ENCODE results near the gene PSMD13.

The PSMD13 gene

DNA sequence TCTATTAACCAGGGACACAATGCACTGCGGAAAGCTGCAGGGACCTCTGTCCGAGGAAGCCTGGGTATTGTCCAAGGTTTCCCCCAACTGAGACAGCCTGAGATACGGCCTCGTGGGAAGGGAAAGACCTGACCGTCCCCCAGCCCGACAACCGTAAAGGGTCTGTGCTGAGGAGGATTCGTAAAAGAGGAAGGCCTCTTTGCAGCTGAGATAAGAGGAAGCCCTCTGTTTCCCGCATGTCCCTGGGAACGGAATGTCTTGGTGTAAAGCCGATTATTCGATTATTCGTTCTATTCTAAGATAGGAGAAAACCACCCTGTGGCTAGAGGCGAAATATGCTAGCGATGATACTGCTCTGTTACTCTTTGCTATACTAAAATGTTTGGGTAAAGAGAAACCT, 34.8 kb upstream of the PSMD13 start:
- TF ChIP-seq, protein P1, sequence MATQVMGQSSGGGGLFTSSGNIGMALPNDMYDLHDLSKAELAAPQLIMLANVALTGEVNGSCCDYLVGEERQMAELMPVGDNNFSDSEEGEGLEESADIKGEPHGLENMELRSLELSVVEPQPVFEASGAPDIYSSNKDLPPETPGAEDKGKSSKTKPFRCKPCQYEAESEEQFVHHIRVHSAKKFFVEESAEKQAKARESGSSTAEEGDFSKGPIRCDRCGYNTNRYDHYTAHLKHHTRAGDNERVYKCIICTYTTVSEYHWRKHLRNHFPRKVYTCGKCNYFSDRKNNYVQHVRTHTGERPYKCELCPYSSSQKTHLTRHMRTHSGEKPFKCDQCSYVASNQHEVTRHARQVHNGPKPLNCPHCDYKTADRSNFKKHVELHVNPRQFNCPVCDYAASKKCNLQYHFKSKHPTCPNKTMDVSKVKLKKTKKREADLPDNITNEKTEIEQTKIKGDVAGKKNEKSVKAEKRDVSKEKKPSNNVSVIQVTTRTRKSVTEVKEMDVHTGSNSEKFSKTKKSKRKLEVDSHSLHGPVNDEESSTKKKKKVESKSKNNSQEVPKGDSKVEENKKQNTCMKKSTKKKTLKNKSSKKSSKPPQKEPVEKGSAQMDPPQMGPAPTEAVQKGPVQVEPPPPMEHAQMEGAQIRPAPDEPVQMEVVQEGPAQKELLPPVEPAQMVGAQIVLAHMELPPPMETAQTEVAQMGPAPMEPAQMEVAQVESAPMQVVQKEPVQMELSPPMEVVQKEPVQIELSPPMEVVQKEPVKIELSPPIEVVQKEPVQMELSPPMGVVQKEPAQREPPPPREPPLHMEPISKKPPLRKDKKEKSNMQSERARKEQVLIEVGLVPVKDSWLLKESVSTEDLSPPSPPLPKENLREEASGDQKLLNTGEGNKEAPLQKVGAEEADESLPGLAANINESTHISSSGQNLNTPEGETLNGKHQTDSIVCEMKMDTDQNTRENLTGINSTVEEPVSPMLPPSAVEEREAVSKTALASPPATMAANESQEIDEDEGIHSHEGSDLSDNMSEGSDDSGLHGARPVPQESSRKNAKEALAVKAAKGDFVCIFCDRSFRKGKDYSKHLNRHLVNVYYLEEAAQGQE (IDR thresholded peaks at IDR 0.05; ENCODE audit: insufficient read depth in 1 of 2, low read depth in 2 of 2, low read length in 2 of 2), result no peak
- TF ChIP-seq POLR2AphosphoS5 (IDR thresholded peaks at IDR 0.05; ENCODE audit: low read depth, low read length), result no peak
- TF ChIP-seq TAF1 (IDR thresholded peaks at IDR 0.05; ENCODE audit: borderline replicate concordance, insufficient read depth, low read length), result no peak
- TF ChIP-seq FOXP2 (optimal IDR thresholded peaks at IDR 0.05; ENCODE audit: borderline replicate concordance, extremely low read depth, extremely low read length, insufficient read depth), result no peak

DNA sequence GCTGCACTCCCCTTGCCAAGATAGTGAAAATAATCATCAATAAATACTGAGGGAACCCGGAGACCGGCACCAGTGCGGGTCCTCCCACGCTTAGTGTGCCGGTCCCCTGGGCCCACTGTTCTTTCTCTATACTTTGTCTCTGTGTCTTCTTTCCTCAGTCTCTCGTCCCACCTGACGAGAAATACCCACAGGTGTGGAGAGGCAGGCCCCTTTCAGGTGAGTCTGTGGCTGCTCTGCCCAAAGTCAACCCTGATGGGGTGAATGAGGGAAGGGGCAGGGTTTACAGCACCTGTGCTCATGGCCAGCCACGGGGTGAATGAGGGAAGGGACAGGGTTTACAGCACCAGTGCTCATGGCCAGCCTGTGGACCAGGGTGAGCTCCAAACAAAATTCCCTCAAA, 34.3 kb upstream of the PSMD13 start:
- TF ChIP-seq TAF1 (IDR thresholded peaks at IDR 0.05; ENCODE audit: borderline replicate concordance, insufficient read depth, low read length) (no peak), FOXP2 (optimal IDR thresholded peaks at IDR 0.05; ENCODE audit: borderline replicate concordance, extremely low read depth, extremely low read length, insufficient read depth) (no peak), SIN3A (IDR thresholded peaks at IDR 0.05; ENCODE audit: borderline replicate concordance, insufficient read depth, low read length) (no peak), POLR2AphosphoS5 (IDR thresholded peaks at IDR 0.05; ENCODE audit: low read depth, low read length) (no peak)
- TF ChIP-seq, protein P1 (IDR thresholded peaks at IDR 0.05; ENCODE audit: insufficient read depth in 1 of 2, low read depth in 2 of 2, low read length in 2 of 2), result no peak

DNA sequence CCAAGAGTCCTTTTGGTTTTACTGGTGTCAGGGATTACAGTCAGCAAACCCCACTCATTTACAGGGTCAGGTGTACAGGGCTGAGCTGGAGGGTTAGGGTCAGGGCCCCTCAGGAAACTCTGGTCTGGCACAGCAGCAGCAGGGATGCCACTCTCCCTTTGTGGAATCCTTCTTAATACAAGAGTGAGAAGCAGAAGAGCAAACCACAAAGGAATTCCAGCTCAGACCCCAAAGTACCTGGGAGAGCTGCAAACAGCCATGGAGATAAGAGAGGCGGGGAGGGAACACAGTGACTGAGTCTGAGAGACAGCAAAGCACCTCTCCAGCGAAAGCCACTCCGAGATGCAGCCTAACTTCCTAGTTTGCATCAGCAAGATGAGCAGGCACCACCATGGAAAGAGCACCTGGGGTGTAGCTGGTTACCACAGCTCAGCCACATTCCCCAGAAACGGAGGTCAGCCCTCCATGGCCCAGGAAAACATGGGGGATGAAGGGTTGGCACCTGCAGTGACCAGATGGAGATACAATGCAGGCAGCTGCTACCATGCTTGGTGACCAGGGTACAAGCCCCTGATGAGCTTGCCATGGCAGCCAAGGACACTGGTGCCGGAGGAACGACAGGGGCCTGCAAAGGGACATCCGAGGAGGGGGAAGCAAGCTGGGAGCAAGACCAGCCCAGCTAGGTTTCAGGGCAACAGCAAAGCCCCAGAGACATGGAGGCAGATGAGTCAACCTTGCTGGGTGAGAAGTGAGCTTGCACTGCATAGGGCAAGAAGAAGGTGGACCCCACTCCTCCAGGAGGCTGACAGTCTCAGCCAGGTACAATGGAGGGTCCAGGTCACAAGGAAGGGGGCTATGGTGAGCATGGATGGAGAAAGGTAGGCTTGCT, 33.5 kb upstream of the PSMD13 start:
- TF ChIP-seq POLR2AphosphoS5 (IDR thresholded peaks at IDR 0.05; ENCODE audit: low read depth, low read length), result no peak
- no peak for TF ChIP-seq FOXP2 (optimal IDR thresholded peaks at IDR 0.05; ENCODE audit: borderline replicate concordance, extremely low read depth, extremely low read length, insufficient read depth)
- no peak for TF ChIP-seq SIN3A (IDR thresholded peaks at IDR 0.05; ENCODE audit: borderline replicate concordance, insufficient read depth, low read length)
- TF ChIP-seq, protein P1 (IDR thresholded peaks at IDR 0.05; ENCODE audit: insufficient read depth in 1 of 2, low read depth in 2 of 2, low read length in 2 of 2), result no peak
- TF ChIP-seq TAF1 (IDR thresholded peaks at IDR 0.05; ENCODE audit: borderline replicate concordance, insufficient read depth, low read length), result no peak

DNA sequence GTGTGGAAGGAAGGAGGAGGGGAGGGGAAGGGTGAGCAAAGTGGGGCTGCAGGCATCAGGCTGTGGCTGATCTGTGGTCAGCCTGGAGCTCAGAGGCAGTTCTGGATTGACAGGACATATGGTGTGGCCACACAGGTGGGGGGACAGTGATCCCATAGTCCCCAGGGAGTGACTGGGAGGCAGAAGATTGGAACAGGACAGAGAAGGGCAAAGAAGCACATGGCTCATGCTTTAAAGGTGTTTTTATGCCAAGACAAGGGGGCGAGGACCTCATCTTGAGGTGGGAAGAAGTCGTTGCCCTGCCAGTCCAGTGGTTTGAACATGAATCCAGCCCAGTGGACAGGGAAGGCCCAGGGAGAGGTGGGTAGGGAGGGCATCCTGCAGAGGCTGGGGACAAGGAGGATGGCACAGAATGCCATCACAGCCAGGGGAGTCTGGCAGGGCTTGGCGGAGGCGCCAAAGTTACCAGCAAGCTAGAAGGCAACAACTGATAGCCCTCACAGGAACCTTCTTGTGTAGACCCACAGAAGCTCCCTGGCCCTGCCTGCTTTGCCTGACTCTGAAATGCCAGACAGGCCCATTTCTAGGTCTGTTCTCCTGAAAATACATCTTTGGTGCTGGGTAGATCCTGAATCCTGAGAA, 32.7 kb upstream of the PSMD13 start:
- TF ChIP-seq POLR2AphosphoS5 (IDR thresholded peaks at IDR 0.05; ENCODE audit: low read depth, low read length), result no peak; the same call in 1 of the 2 replicates
- no peak for TF ChIP-seq FOXP2 (optimal IDR thresholded peaks at IDR 0.05; ENCODE audit: borderline replicate concordance, extremely low read depth, extremely low read length, insufficient read depth)
- TF ChIP-seq TAF1 (IDR thresholded peaks at IDR 0.05; ENCODE audit: borderline replicate concordance, insufficient read depth, low read length), result no peak
- TF ChIP-seq, protein P1 (IDR thresholded peaks at IDR 0.05; ENCODE audit: insufficient read depth in 1 of 2, low read depth in 2 of 2, low read length in 2 of 2), result no peak
- no peak for TF ChIP-seq SIN3A (IDR thresholded peaks at IDR 0.05; ENCODE audit: borderline replicate concordance, insufficient read depth, low read length)
